Stimulated activated CD8-positive, alpha-beta memory T cell treated with anti-CD3 and anti-CD28 coated beads, Interleukin-4, amount 100 ng/mL, for 1 hour (primary cell): ENCODE results near the gene FGR.

Experiments
- DNase-seq, 2 donors: peaks; one replicate each; pipeline ENCODE4 v3.0.0-alpha.2; 2020; ENCODE audit warnings: low read depth in 2 of 2, low spot score in 1 of 2

Gene FGR

GRCh38 chr1:27569506-27570291 lies 65.3 kb downstream of the FGR start:
- no peak for DNase-seq

- no peak for DNase-seq
Measured at GRCh38 chr1:27569088-27569460, 65.9 kb downstream of the FGR start.

GRCh38 chr1:27568300-27569087 lies 66.5 kb downstream of the FGR start:
- DNase-seq = peak; percentile 71 to 84

- no peak for DNase-seq
Measured at GRCh38 chr1:27567971-27568299, 67.0 kb downstream of the FGR start.

- DNase-seq = no peak
Measured at GRCh38 chr1:27567146-27567526, 67.8 kb downstream of the FGR start.

GRCh38 chr1:27566462-27567145 lies 68.4 kb downstream of the FGR start:
- no peak for DNase-seq

GRCh38 chr1:27564710-27565649 lies 70.0 kb downstream of the FGR start:
- no peak for DNase-seq

- no peak for DNase-seq
Measured at GRCh38 chr1:27563591-27564471, 71.2 kb downstream of the FGR start.

- DNase-seq = no peak
Measured at GRCh38 chr1:27563341-27563590, 71.7 kb downstream of the FGR start.

- DNase-seq = no peak
Measured at GRCh38 chr1:27562534-27563340, 72.2 kb downstream of the FGR start.
